HepG2 (cell line): ENCODE results near the gene LECT2. TPM values are rescaled to one million over a fixed set of nuclear protein-coding genes. Genes with fewer than 3 reads are reported as not detected.

Experiments
- IKZF1 ChIP-seq: fragments of 450-650 bp; IDR thresholded peaks from 2 replicates; pipeline ENCODE4 v1.7.1; 2016
- IRF2 ChIP-seq: IDR thresholded peaks from 2 replicates; pipeline ENCODE4 v1.6.1; 2018; ENCODE audit warnings: missing genetic modification reagents, missing compliant biosample characterization
- NR2F1 ChIP-seq, 2 experiments: fragments of 450-650 bp in 1 of 2; formaldehyde crosslinking in 1 of 2; IDR thresholded peaks; 2 replicates each; pipeline versions ENCODE4 v1.5.0 to v1.6.1; 2016 to 2020; ENCODE audit warnings: mild to moderate bottlenecking in 1 of 2, missing compliant biosample characterization in 1 of 2, missing genetic modification reagents in 1 of 2, moderate library complexity in 1 of 2
- REPIN1 ChIP-seq: sonication (generic); formaldehyde crosslinking; IDR thresholded peaks from 2 replicates; pipeline ENCODE4 v1.8.0; 2022; ENCODE audit warnings: missing genetic modification reagents, low read depth, mild to moderate bottlenecking, borderline replicate concordance
- ZFP41 ChIP-seq: sonication (generic); formaldehyde crosslinking; IDR thresholded peaks from 2 replicates; pipeline ENCODE4 v1.4.0; 2020; ENCODE audit warnings: mild to moderate bottlenecking, missing genetic modification reagents, borderline replicate concordance
- ZNF232 ChIP-seq: sonication (generic); formaldehyde crosslinking; IDR thresholded peaks from 2 replicates; pipeline ENCODE4 v1.4.0; 2020; ENCODE audit warnings: missing genetic modification reagents, borderline replicate concordance
- ZNF24 ChIP-seq: fragments of 450-650 bp; IDR thresholded peaks from 2 replicates; pipeline ENCODE4 v1.6.1; 2017; ENCODE audit warnings: antibody characterized with exemption, mild to moderate bottlenecking
- ZNF282 ChIP-seq: fragments of 450-650 bp; IDR thresholded peaks from 2 replicates; pipeline ENCODE4 v1.6.1; 2018; ENCODE audit not compliant: partially characterized antibody
- ZNF572 ChIP-seq: sonication (generic); formaldehyde crosslinking; IDR thresholded peaks from 2 replicates; pipeline ENCODE4 v1.5.1; 2020; ENCODE audit warnings: mild to moderate bottlenecking, missing genetic modification reagents
- ZNF816 ChIP-seq: sonication (generic); formaldehyde crosslinking; IDR thresholded peaks from 2 replicates; pipeline ENCODE4 v1.8.0; 2022; ENCODE audit warnings: missing genetic modification reagents, mild to moderate bottlenecking, borderline replicate concordance
- polyA plus RNA-seq, 8 experiments: library from polyadenylated mRNA; depleted of rRNA in 3 of 8; stranded (reverse) in 7 of 8; unstranded in 1 of 8; fragments of >200 nt; fragmentation: Illumina TruSeq in 4 of 8; extraction: Trizol in 4 of 8; gene quantifications; 2 replicates each; pipeline versions ENCODE4 v1.2.1 to v1.2.3, GENCODE V29; 2011 to 2016; ENCODE audit warnings: low read depth in 4 of 8, missing spikeins in 1 of 8, mixed read lengths in 1 of 8; ENCODE audit not compliant: insufficient read depth in 1 of 8
- total RNA-seq, 5 experiments: library from RNA; depleted of rRNA; stranded (reverse); fragments of >200 nt; fragmentation: Illumina TruSeq; extraction: Trizol; gene quantifications; 2 replicates each; pipeline ENCODE4 v1.2.3, GENCODE V29; 2016; ENCODE audit warnings: low read depth in 1 of 5
- TF ChIP-seq, protein P1 (sequence below): sonication (generic); formaldehyde crosslinking; IDR thresholded peaks from 2 replicates; pipeline ENCODE4 v1.4.0; 2020; ENCODE audit warnings: mild to moderate bottlenecking, missing genetic modification reagents
- TF ChIP-seq, protein P2 (sequence below): sonication (generic); formaldehyde crosslinking; IDR thresholded peaks from 2 replicates; pipeline ENCODE4 v1.4.0; 2020; ENCODE audit warnings: missing genetic modification reagents, mild to moderate bottlenecking, borderline replicate concordance
- TF ChIP-seq, protein P3 (sequence below): sonication (generic); formaldehyde crosslinking; IDR thresholded peaks from 2 replicates; pipeline ENCODE4 v1.8.0; 2022; ENCODE audit warnings: missing genetic modification reagents, mild to moderate bottlenecking, inconsistent platforms, borderline replicate concordance
- TF ChIP-seq, protein P4 (sequence below): sonication (generic); formaldehyde crosslinking; IDR thresholded peaks from 2 replicates; pipeline ENCODE4 v1.4.0; 2020; ENCODE audit warnings: missing genetic modification reagents
- TF ChIP-seq, protein P5 (sequence below): sonication (generic); formaldehyde crosslinking; IDR thresholded peaks from 2 replicates; pipeline ENCODE4 v1.4.0; 2020; ENCODE audit warnings: missing genetic modification reagents

LECT2 gene
- total and polyA plus RNA-seq, 2 of the 13 experiments (the other 11 are each of a cell fraction or from before 2014, with no cell fraction given) = not detected

DNA sequence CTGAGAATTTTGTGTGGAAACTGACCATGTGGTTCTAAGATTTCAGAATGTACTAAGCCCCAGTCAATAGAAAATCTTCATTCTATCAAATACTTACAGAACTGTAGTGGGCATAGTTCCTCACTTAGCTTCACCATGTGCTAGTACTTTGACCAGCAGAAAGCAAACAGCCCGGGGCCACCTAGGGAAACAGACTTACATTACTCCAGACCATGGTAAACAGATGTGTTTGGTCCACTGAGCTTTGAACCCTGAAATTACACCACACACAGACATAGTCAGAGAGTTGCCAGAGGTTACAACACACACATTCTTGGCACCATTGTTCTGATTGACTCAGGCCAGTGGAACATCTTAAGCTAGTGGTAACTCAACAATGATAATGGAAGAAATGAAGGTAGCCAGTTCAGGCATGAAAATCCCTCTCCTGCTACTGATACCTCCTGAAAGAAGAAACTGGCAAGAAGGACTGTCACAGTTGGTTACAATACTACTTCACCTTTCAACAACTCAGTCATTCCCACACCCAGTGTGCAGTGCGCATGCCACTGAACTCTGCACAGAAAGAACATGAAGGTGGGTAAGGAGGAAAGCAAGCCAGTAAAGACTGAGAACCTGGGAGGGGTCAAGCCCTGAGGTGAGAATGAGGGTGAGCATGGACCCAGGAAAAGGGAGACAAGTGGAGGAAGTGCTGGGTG is 18.7 kb upstream of the LECT2 start (continued):
- TF ChIP-seq, protein P1, sequence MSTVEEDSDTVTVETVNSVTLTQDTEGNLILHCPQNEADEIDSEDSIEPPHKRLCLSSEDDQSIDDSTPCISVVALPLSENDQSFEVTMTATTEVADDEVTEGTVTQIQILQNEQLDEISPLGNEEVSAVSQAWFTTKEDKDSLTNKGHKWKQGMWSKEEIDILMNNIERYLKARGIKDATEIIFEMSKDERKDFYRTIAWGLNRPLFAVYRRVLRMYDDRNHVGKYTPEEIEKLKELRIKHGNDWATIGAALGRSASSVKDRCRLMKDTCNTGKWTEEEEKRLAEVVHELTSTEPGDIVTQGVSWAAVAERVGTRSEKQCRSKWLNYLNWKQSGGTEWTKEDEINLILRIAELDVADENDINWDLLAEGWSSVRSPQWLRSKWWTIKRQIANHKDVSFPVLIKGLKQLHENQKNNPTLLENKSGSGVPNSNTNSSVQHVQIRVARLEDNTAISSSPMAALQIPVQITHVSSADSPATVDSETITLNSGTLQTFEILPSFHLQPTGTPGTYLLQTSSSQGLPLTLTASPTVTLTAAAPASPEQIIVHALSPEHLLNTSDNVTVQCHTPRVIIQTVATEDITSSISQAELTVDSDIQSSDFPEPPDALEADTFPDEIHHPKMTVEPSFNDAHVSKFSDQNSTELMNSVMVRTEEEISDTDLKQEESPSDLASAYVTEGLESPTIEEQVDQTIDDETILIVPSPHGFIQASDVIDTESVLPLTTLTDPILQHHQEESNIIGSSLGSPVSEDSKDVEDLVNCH (CRISPR knock-in tag) = no peak
- TF ChIP-seq ZFP41 (CRISPR knock-in tag) (no peak), ZNF282 (no peak), ZNF816 (no peak; the same call in 1 of the 2 replicates), ZNF232 (CRISPR knock-in tag) (peak; percentile 89; the same call in 1 of the 2 replicates), ZNF24 (peak; percentile 67), REPIN1 (CRISPR knock-in tag) (peak; percentile 90), IKZF1 (no peak), ZNF572 (no peak), IRF2 (CRISPR knock-in tag) (peak; percentile 91), NR2F1 (CRISPR knock-in tag; IDR thresholded peaks at IDR 0.05) (peak; percentile 64 to 66; a peak in 3 of 4 replicates)
- TF ChIP-seq, protein P2, sequence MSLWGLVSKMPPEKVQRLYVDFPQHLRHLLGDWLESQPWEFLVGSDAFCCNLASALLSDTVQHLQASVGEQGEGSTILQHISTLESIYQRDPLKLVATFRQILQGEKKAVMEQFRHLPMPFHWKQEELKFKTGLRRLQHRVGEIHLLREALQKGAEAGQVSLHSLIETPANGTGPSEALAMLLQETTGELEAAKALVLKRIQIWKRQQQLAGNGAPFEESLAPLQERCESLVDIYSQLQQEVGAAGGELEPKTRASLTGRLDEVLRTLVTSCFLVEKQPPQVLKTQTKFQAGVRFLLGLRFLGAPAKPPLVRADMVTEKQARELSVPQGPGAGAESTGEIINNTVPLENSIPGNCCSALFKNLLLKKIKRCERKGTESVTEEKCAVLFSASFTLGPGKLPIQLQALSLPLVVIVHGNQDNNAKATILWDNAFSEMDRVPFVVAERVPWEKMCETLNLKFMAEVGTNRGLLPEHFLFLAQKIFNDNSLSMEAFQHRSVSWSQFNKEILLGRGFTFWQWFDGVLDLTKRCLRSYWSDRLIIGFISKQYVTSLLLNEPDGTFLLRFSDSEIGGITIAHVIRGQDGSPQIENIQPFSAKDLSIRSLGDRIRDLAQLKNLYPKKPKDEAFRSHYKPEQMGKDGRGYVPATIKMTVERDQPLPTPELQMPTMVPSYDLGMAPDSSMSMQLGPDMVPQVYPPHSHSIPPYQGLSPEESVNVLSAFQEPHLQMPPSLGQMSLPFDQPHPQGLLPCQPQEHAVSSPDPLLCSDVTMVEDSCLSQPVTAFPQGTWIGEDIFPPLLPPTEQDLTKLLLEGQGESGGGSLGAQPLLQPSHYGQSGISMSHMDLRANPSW (CRISPR knock-in tag) = peak; percentile 40; the same call in 1 of the 2 replicates
- TF ChIP-seq, protein P3, sequence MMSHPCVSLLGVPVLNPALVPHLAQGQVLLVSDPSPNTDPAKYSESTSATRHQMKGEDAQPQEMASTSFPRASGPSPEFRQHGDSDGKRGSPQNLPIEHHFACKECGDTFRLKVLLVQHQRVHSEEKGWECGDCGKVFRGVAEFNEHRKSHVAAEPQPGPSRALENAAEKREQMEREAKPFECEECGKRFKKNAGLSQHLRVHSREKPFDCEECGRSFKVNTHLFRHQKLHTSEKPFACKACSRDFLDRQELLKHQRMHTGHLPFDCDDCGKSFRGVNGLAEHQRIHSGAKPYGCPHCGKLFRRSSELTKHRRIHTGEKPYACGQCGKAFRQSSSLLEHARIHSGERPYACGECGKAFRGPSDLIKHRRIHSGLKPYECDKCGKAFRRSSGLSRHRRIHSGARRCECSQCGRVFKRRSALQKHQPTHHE (CRISPR knock-in tag) = no peak
- TF ChIP-seq, protein P4, sequence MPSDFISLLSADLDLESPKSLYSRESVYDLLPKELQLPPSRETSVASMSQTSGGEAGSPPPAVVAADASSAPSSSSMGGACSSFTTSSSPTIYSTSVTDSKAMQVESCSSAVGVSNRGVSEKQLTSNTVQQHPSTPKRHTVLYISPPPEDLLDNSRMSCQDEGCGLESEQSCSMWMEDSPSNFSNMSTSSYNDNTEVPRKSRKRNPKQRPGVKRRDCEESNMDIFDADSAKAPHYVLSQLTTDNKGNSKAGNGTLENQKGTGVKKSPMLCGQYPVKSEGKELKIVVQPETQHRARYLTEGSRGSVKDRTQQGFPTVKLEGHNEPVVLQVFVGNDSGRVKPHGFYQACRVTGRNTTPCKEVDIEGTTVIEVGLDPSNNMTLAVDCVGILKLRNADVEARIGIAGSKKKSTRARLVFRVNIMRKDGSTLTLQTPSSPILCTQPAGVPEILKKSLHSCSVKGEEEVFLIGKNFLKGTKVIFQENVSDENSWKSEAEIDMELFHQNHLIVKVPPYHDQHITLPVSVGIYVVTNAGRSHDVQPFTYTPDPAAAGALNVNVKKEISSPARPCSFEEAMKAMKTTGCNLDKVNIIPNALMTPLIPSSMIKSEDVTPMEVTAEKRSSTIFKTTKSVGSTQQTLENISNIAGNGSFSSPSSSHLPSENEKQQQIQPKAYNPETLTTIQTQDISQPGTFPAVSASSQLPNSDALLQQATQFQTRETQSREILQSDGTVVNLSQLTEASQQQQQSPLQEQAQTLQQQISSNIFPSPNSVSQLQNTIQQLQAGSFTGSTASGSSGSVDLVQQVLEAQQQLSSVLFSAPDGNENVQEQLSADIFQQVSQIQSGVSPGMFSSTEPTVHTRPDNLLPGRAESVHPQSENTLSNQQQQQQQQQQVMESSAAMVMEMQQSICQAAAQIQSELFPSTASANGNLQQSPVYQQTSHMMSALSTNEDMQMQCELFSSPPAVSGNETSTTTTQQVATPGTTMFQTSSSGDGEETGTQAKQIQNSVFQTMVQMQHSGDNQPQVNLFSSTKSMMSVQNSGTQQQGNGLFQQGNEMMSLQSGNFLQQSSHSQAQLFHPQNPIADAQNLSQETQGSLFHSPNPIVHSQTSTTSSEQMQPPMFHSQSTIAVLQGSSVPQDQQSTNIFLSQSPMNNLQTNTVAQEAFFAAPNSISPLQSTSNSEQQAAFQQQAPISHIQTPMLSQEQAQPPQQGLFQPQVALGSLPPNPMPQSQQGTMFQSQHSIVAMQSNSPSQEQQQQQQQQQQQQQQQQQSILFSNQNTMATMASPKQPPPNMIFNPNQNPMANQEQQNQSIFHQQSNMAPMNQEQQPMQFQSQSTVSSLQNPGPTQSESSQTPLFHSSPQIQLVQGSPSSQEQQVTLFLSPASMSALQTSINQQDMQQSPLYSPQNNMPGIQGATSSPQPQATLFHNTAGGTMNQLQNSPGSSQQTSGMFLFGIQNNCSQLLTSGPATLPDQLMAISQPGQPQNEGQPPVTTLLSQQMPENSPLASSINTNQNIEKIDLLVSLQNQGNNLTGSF = no peak
- TF ChIP-seq, protein P5, sequence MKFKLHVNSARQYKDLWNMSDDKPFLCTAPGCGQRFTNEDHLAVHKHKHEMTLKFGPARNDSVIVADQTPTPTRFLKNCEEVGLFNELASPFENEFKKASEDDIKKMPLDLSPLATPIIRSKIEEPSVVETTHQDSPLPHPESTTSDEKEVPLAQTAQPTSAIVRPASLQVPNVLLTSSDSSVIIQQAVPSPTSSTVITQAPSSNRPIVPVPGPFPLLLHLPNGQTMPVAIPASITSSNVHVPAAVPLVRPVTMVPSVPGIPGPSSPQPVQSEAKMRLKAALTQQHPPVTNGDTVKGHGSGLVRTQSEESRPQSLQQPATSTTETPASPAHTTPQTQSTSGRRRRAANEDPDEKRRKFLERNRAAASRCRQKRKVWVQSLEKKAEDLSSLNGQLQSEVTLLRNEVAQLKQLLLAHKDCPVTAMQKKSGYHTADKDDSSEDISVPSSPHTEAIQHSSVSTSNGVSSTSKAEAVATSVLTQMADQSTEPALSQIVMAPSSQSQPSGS (CRISPR knock-in tag) = peak; percentile 91
